Right lobe of liver (tissue), 4 donors: ENCODE data around the gene TSPAN32.

ENCODE experiments used
- POLR2A ChIP-seq: fragments of 450-650 bp; IDR thresholded peaks from one replicate; pipeline ENCODE4 v1.6.1; 2017; ENCODE audit warnings: antibody characterized with exemption, mild to moderate bottlenecking
- TF ChIP-seq, protein P1 (sequence below), 4 donors: fragments of 200-600 bp in 3 of 4; fragments of 450-650 bp in 1 of 4; IDR thresholded peaks; one replicate each; pipeline versions ENCODE4 v1.5.1 to v1.8.0; 2016 to 2022; ENCODE audit warnings: antibody characterized with exemption in 4 of 4, mild to moderate bottlenecking in 2 of 4
- donor health status: DM: no; HTN: no; CAD: no.
- donor health status: DM: no; HTN: no; CAD: no.
- donor health status: DM: no; HTN: yes; CAD: no.

- TF ChIP-seq, protein P1, sequence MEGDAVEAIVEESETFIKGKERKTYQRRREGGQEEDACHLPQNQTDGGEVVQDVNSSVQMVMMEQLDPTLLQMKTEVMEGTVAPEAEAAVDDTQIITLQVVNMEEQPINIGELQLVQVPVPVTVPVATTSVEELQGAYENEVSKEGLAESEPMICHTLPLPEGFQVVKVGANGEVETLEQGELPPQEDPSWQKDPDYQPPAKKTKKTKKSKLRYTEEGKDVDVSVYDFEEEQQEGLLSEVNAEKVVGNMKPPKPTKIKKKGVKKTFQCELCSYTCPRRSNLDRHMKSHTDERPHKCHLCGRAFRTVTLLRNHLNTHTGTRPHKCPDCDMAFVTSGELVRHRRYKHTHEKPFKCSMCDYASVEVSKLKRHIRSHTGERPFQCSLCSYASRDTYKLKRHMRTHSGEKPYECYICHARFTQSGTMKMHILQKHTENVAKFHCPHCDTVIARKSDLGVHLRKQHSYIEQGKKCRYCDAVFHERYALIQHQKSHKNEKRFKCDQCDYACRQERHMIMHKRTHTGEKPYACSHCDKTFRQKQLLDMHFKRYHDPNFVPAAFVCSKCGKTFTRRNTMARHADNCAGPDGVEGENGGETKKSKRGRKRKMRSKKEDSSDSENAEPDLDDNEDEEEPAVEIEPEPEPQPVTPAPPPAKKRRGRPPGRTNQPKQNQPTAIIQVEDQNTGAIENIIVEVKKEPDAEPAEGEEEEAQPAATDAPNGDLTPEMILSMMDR (IDR thresholded peaks at IDR 0.05), result no peak
- TF ChIP-seq POLR2A, result no peak
Measured at GRCh38 chr11:2299773-2300172, 2.0 kb upstream of the TSPAN32 start.
